Head of caudate nucleus (tissue), 42 donors: ENCODE data around the gene RPRM.
"Not testable (repeated sequence)": the region's sequence is repeated elsewhere in the genome, so short reads cannot be mapped to it uniquely, and the experiment has no call there.

Experiments
- DNase-seq, 42 donors: peaks; one replicate each; pipeline versions ENCODE4 v3.0.0 to v3.0.0-alpha.2; 2020 to 2021; ENCODE audit warnings: mixed read lengths in 7 of 42
- intact Hi-C: fragments of 100-400 bp; cut with DNase I; formaldehyde crosslinking; loops from one replicate; pipeline ENCODE4 v1.15.0; 2022

The RPRM gene

GRCh38 chr2:153464395-153464794, 14.2 kb downstream of the RPRM start:
- intact Hi-C loops = no loop called here
- no peak for DNase-seq

GRCh38 chr2:153462338-153462859, 16.2 kb downstream of the RPRM start:
- intact Hi-C loops = no loop called here
- DNase-seq = no peak

- intact Hi-C loops = no loop called here
Measured at GRCh38 chr2:153461453-153461852, 17.1 kb downstream of the RPRM start.

GRCh38 chr2:153455861-153456260, 22.7 kb downstream of the RPRM start:
- intact Hi-C loops = no loop called here
- DNase-seq = no peak

More at GRCh38 chr2:153461453-153461852, 17.1 kb downstream of the RPRM start:
- DNase-seq = no peak

GRCh38 chr2:153455403-153455802, 23.2 kb downstream of the RPRM start:
- DNase-seq = no peak
- intact Hi-C loops = no loop called here

GRCh38 chr2:153451611-153452010, 27.0 kb downstream of the RPRM start:
- intact Hi-C loops = no loop called here
- no peak for DNase-seq

- DNase-seq = no peak
- intact Hi-C loops = no loop called here
Measured at GRCh38 chr2:153443106-153443505, 35.5 kb downstream of the RPRM start.

GRCh38 chr2:153442616-153443015, 35.9 kb downstream of the RPRM start:
- intact Hi-C loops, DNase-seq: not testable (repeated sequence)

GRCh38 chr2:153440090-153440489, 38.5 kb downstream of the RPRM start:
- DNase-seq, intact Hi-C loops: not testable (repeated sequence)

- intact Hi-C loops = no loop called here
- DNase-seq = no peak
Measured at GRCh38 chr2:153433403-153433802, 45.2 kb downstream of the RPRM start.

GRCh38 chr2:153432381-153432780, 46.2 kb downstream of the RPRM start:
- intact Hi-C loops = no loop called here
- DNase-seq = no peak

GRCh38 chr2:153431114-153431513, 47.4 kb downstream of the RPRM start:
- intact Hi-C loops = no loop called here
- DNase-seq = no peak
